HEK293 (cell line): Measurements from ENCODE around the gene MINAR2.
A peak's percentile ranks its signal among the peaks of the same experiment; 100 is the strongest.

ENCODE experiments used
- IKZF3 ChIP-seq: fragments of 450-650 bp; IDR thresholded peaks from 2 replicates; pipeline ENCODE4 v1.5.0; 2018; ENCODE audit warnings: missing biosample characterization, mild to moderate bottlenecking, missing genetic modification characterization, moderate library complexity
- KLF9 ChIP-seq: fragments of 450-650 bp; formaldehyde crosslinking; IDR thresholded peaks from 2 replicates; pipeline ENCODE4 v1.5.1; 2016; ENCODE audit warnings: missing biosample characterization, missing genetic modification characterization, low read depth
- MZF1 ChIP-seq: fragments of 450-650 bp; formaldehyde crosslinking; IDR thresholded peaks from 2 replicates; pipeline ENCODE4 v1.5.1; 2017; ENCODE audit warnings: missing biosample characterization, missing genetic modification characterization, borderline replicate concordance
- PRDM1 ChIP-seq: fragments of 450-650 bp; formaldehyde crosslinking; IDR thresholded peaks from 2 replicates; pipeline ENCODE4; 2016; ENCODE audit warnings: missing biosample characterization, missing genetic modification characterization
- SCRT2 ChIP-seq: fragments of 450-650 bp; formaldehyde crosslinking; IDR thresholded peaks from 2 replicates; pipeline ENCODE4 v1.5.1; 2016; ENCODE audit warnings: missing biosample characterization, missing genetic modification characterization
- SP2 ChIP-seq: fragments of 450-650 bp; formaldehyde crosslinking; IDR thresholded peaks from 2 replicates; pipeline ENCODE4 v1.5.1; 2016; ENCODE audit warnings: missing biosample characterization, missing genetic modification characterization
- TCF7L2 ChIP-seq: IDR thresholded peaks from 2 replicates; pipeline ENCODE4 v1.6.1; 2011; ENCODE audit warnings: low read depth, mild to moderate bottlenecking, inconsistent platforms, low read length, moderate library complexity, borderline replicate concordance
- ZBTB21 ChIP-seq: fragments of 450-650 bp; formaldehyde crosslinking; IDR thresholded peaks from 2 replicates; pipeline ENCODE4 v1.5.1; 2017; ENCODE audit warnings: missing biosample characterization, missing genetic modification characterization
- ZFP3 ChIP-seq: fragments of 450-650 bp; formaldehyde crosslinking; IDR thresholded peaks from 2 replicates; pipeline ENCODE4 v1.5.1; 2016; ENCODE audit warnings: low read depth, missing biosample characterization, missing genetic modification characterization
- ZNF140 ChIP-seq: fragments of 450-650 bp; formaldehyde crosslinking; IDR thresholded peaks from 2 replicates; pipeline ENCODE4 v1.5.1; 2016; ENCODE audit warnings: missing biosample characterization, missing genetic modification characterization
- ZNF175 ChIP-seq: fragments of 450-650 bp; formaldehyde crosslinking; IDR thresholded peaks from 2 replicates; pipeline ENCODE4 v1.5.1; 2016; ENCODE audit warnings: missing biosample characterization, missing genetic modification characterization
- ZNF19 ChIP-seq: fragments of 450-650 bp; formaldehyde crosslinking; IDR thresholded peaks from 2 replicates; pipeline ENCODE4; 2016; ENCODE audit warnings: missing biosample characterization, missing genetic modification characterization, low read depth
- ZNF2 ChIP-seq: fragments of 450-650 bp; formaldehyde crosslinking; IDR thresholded peaks from 2 replicates; pipeline ENCODE4 v1.5.1; 2016; ENCODE audit warnings: missing biosample characterization, missing genetic modification characterization
- ZNF24 ChIP-seq: fragments of 450-650 bp; formaldehyde crosslinking; IDR thresholded peaks from 2 replicates; pipeline ENCODE4 v1.5.1; 2016; ENCODE audit warnings: missing biosample characterization, missing genetic modification characterization
- ZNF274 ChIP-seq, 2 experiments: fragments of 200-500 bp in 1 of 2; fragments of 450-650 bp in 1 of 2; sonication (Bioruptor generic) in 1 of 2; formaldehyde crosslinking in 1 of 2; IDR thresholded peaks; 2 replicates each; pipeline versions ENCODE4 v1.5.1 to v1.6.1; 2014 to 2016; ENCODE audit warnings: borderline replicate concordance in 1 of 2, inconsistent platforms in 1 of 2, low read length in 1 of 2, missing biosample characterization in 1 of 2, missing genetic modification characterization in 1 of 2
- ZNF311 ChIP-seq: fragments of 450-650 bp; formaldehyde crosslinking; IDR thresholded peaks from 2 replicates; pipeline ENCODE4 v1.5.1; 2017; ENCODE audit warnings: missing biosample characterization, missing genetic modification characterization, borderline replicate concordance
- ZNF350 ChIP-seq: fragments of 450-650 bp; formaldehyde crosslinking; IDR thresholded peaks from 2 replicates; pipeline ENCODE4 v1.5.0; 2017; ENCODE audit warnings: missing biosample characterization, mild to moderate bottlenecking, missing genetic modification characterization
- ZNF354C ChIP-seq: fragments of 450-650 bp; formaldehyde crosslinking; IDR thresholded peaks from 2 replicates; pipeline ENCODE4 v1.5.1; 2016; ENCODE audit warnings: missing biosample characterization, missing genetic modification characterization, low read depth, borderline replicate concordance
- ZNF423 ChIP-seq: fragments of 450-650 bp; formaldehyde crosslinking; IDR thresholded peaks from 2 replicates; pipeline ENCODE4 v1.5.1; 2016; ENCODE audit warnings: missing biosample characterization, missing genetic modification characterization
- ZNF510 ChIP-seq: fragments of 450-650 bp; formaldehyde crosslinking; IDR thresholded peaks from 2 replicates; pipeline ENCODE4 v1.5.1; 2018; ENCODE audit warnings: mild to moderate bottlenecking, missing genetic modification characterization, missing biosample characterization; ENCODE audit not compliant: insufficient replicate concordance
- ZNF530 ChIP-seq: fragments of 450-650 bp; formaldehyde crosslinking; IDR thresholded peaks from 2 replicates; pipeline ENCODE4 v1.5.1; 2016; ENCODE audit warnings: low read depth, missing biosample characterization, missing genetic modification characterization
- ZNF544 ChIP-seq: fragments of 450-650 bp; formaldehyde crosslinking; IDR thresholded peaks from 2 replicates; pipeline ENCODE4 v1.5.0; 2017; ENCODE audit warnings: missing biosample characterization, missing genetic modification characterization
- ZNF549 ChIP-seq: fragments of 450-650 bp; IDR thresholded peaks from 2 replicates; pipeline ENCODE4 v1.5.1; 2018; ENCODE audit warnings: missing biosample characterization, missing genetic modification characterization, mild to moderate bottlenecking, inconsistent platforms, moderate library complexity
- ZNF610 ChIP-seq: fragments of 450-650 bp; formaldehyde crosslinking; IDR thresholded peaks from 2 replicates; pipeline ENCODE4 v1.5.1; 2016; ENCODE audit warnings: missing biosample characterization, missing genetic modification characterization, borderline replicate concordance
- ZNF645 ChIP-seq: fragments of 450-650 bp; formaldehyde crosslinking; IDR thresholded peaks from 2 replicates; pipeline ENCODE4; 2016; ENCODE audit warnings: missing biosample characterization, missing genetic modification characterization
- ZNF654 ChIP-seq: fragments of 450-650 bp; formaldehyde crosslinking; IDR thresholded peaks from 2 replicates; pipeline ENCODE4 v1.5.1; 2016; ENCODE audit warnings: low read depth, missing biosample characterization, missing genetic modification characterization
- ZNF664 ChIP-seq: fragments of 450-650 bp; formaldehyde crosslinking; IDR thresholded peaks from 2 replicates; pipeline ENCODE4 v1.5.1; 2016; ENCODE audit warnings: missing biosample characterization, missing genetic modification characterization
- ZNF670 ChIP-seq: fragments of 450-650 bp; formaldehyde crosslinking; IDR thresholded peaks from 2 replicates; pipeline ENCODE4 v1.5.1; 2016; ENCODE audit warnings: missing biosample characterization, missing genetic modification characterization, low read depth
- ZNF830 ChIP-seq: fragments of 450-650 bp; IDR thresholded peaks from 2 replicates; pipeline ENCODE4 v1.5.0; 2018; ENCODE audit warnings: missing biosample characterization, missing genetic modification characterization, low read depth, mild to moderate bottlenecking, moderate library complexity
- ZSCAN30 ChIP-seq: fragments of 450-650 bp; IDR thresholded peaks from 2 replicates; pipeline ENCODE4 v1.5.1; 2018; ENCODE audit warnings: missing biosample characterization, mild to moderate bottlenecking, missing genetic modification characterization, moderate library complexity
- ZSCAN4 ChIP-seq: fragments of 450-650 bp; formaldehyde crosslinking; IDR thresholded peaks from 2 replicates; pipeline ENCODE4 v1.5.1; 2017; ENCODE audit warnings: missing biosample characterization, missing genetic modification characterization
- ZXDB ChIP-seq: fragments of 450-650 bp; formaldehyde crosslinking; IDR thresholded peaks from 2 replicates; pipeline ENCODE4 v1.5.1; 2016; ENCODE audit warnings: missing biosample characterization, missing genetic modification characterization
- TF ChIP-seq, protein P1 (sequence below): fragments of 450-650 bp; formaldehyde crosslinking; IDR thresholded peaks from 2 replicates; pipeline ENCODE4 v1.5.1; 2016; ENCODE audit warnings: missing biosample characterization, missing genetic modification characterization
- TF ChIP-seq, protein P2 (sequence below): fragments of 450-650 bp; formaldehyde crosslinking; IDR thresholded peaks from 2 replicates; pipeline ENCODE4 v1.5.1; 2017; ENCODE audit warnings: missing biosample characterization, missing genetic modification characterization
- TF ChIP-seq, protein P3 (sequence below): fragments of 450-650 bp; formaldehyde crosslinking; IDR thresholded peaks from 2 replicates; pipeline ENCODE4 v1.5.1; 2016; ENCODE audit warnings: missing biosample characterization, missing genetic modification characterization

The MINAR2 gene

DNA sequence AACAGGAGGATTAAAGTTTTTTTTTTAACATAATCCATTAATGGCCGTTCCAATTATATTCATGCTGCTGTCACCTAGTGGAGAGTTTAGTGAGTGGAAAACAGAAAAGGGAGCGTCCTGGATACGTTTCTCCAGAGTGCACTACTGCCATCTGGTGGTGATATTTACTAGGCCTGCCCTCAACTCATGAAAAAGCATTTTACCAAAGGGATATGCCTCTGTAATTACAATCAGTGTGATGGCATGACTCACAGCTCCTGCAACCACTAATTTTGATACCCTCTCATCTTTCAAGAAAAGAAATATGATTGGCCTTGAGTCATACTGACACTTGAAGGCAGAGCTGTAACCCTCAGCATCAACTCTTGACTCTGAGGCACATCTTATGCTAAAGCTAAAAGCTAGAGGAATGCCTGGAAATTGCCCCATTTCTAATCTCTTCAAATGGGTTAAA, 20.1 kb downstream of the MINAR2 start (continued):
- TF ChIP-seq ZNF645 (tag by site-specific recombination), result no peak
- TF ChIP-seq ZNF24, result 0 out of 2 replicates have a peak, but pooled peaks have one; percentile 24
- TF ChIP-seq ZXDB (tag by site-specific recombination), result no peak
- TF ChIP-seq ZNF654, result peak; percentile 99
- no peak for TF ChIP-seq ZNF664
- no peak for TF ChIP-seq TCF7L2
- TF ChIP-seq ZNF311, result no peak
- TF ChIP-seq, protein P1, sequence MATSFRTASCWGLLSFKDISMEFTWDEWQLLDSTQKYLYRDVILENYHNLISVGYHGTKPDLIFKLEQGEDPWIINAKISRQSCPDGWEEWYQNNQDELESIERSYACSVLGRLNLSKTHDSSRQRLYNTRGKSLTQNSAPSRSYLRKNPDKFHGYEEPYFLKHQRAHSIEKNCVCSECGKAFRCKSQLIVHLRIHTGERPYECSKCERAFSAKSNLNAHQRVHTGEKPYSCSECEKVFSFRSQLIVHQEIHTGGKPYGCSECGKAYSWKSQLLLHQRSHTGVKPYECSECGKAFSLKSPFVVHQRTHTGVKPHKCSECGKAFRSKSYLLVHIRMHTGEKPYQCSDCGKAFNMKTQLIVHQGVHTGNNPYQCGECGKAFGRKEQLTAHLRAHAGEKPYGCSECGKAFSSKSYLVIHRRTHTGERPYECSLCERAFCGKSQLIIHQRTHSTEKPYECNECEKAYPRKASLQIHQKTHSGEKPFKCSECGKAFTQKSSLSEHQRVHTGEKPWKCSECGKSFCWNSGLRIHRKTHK (tag by site-specific recombination), result no peak
- peak; percentile 71; the same call in 1 of the 2 replicates for TF ChIP-seq SCRT2 (tag by site-specific recombination)
- 0 out of 2 replicates have a peak, but pooled peaks have one; percentile 22 for TF ChIP-seq ZBTB21 (tag by site-specific recombination)
- no peak for TF ChIP-seq ZNF354C (tag by site-specific recombination)
- no peak for TF ChIP-seq ZNF510 (tag by site-specific recombination)
- TF ChIP-seq ZNF544 (tag by site-specific recombination), result no peak
- TF ChIP-seq ZSCAN30 (tag by site-specific recombination), result peak; percentile 65
- TF ChIP-seq, protein P2, sequence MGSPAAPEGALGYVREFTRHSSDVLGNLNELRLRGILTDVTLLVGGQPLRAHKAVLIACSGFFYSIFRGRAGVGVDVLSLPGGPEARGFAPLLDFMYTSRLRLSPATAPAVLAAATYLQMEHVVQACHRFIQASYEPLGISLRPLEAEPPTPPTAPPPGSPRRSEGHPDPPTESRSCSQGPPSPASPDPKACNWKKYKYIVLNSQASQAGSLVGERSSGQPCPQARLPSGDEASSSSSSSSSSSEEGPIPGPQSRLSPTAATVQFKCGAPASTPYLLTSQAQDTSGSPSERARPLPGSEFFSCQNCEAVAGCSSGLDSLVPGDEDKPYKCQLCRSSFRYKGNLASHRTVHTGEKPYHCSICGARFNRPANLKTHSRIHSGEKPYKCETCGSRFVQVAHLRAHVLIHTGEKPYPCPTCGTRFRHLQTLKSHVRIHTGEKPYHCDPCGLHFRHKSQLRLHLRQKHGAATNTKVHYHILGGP (tag by site-specific recombination), result no peak
- no peak for TF ChIP-seq MZF1 (tag by site-specific recombination)
- no peak for TF ChIP-seq ZNF423 (tag by site-specific recombination)
- 0 out of 2 replicates have a peak, but pooled peaks have one; percentile 10 for TF ChIP-seq IKZF3 (tag by site-specific recombination)
- TF ChIP-seq ZNF830, result no peak
- no peak for TF ChIP-seq ZNF175 (tag by site-specific recombination)
- no peak for TF ChIP-seq ZNF19 (tag by site-specific recombination)
- no peak for TF ChIP-seq ZNF140 (tag by site-specific recombination)
- no peak for TF ChIP-seq SP2
- TF ChIP-seq ZNF350 (tag by site-specific recombination), result no peak
- TF ChIP-seq ZNF274 (IDR thresholded peaks at IDR 0.05; ENCODE audit: low read length), result no peak
- no peak for TF ChIP-seq ZNF274 (tag by site-specific recombination; IDR thresholded peaks at IDR 0.05; ENCODE audit: borderline replicate concordance)
- TF ChIP-seq ZFP3 (tag by site-specific recombination), result no peak
- TF ChIP-seq ZNF530, result no peak
- TF ChIP-seq ZNF549 (tag by site-specific recombination), result no peak
- TF ChIP-seq, protein P3, sequence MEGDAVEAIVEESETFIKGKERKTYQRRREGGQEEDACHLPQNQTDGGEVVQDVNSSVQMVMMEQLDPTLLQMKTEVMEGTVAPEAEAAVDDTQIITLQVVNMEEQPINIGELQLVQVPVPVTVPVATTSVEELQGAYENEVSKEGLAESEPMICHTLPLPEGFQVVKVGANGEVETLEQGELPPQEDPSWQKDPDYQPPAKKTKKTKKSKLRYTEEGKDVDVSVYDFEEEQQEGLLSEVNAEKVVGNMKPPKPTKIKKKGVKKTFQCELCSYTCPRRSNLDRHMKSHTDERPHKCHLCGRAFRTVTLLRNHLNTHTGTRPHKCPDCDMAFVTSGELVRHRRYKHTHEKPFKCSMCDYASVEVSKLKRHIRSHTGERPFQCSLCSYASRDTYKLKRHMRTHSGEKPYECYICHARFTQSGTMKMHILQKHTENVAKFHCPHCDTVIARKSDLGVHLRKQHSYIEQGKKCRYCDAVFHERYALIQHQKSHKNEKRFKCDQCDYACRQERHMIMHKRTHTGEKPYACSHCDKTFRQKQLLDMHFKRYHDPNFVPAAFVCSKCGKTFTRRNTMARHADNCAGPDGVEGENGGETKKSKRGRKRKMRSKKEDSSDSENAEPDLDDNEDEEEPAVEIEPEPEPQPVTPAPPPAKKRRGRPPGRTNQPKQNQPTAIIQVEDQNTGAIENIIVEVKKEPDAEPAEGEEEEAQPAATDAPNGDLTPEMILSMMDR, result peak; percentile 94
- 0 out of 2 replicates have a peak, but pooled peaks have one; percentile 47 for TF ChIP-seq ZNF2 (tag by site-specific recombination)
- TF ChIP-seq ZSCAN4 (tag by site-specific recombination), result no peak
- TF ChIP-seq ZNF670, result no peak
- peak; percentile 91 for TF ChIP-seq PRDM1 (tag by site-specific recombination)
- TF ChIP-seq KLF9 (tag by site-specific recombination), result no peak
- peak; percentile 92 for TF ChIP-seq ZNF610 (tag by site-specific recombination)
